ENCODE measurements around the gene C11orf21.
"Not testable (repeated sequence)": the region's sequence is repeated elsewhere in the genome, so short reads cannot be mapped to it uniquely, and the experiment has no call there.

The C11orf21 gene

DNA sequence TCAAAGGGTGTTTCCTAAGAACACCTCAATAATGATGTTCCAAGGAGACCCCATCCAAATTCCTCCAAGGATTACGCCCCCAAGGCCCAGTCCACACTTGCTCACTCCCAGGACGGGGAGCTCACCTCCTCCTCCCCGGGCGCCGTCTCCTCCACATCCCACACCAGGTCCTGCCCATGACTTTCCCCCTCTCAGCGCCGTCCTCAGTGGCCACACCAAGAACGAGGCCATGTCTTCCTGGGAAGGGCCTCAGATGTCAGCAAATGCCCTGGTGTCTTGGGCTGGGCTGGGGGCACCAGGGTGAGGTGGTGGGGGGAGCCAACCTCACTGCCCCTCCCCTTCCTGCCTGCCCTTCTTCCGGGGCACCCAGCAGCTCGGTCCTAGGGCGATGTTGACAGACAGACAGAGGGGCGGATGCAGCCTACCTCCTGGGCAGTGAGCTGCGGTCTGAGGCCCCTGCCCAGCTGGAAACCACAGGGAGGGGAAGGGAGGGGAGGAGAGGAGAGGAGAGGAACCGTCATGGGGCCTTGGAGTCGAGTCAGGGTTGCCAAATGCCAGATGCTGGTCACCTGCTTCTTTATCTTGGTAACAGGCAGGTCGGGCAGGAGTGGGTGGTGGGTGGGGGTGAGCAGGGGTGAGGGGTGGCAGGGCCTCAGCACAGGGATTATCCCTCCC lies at the start of gene C11orf21, which contains the start of gene TSPAN32:
C11orf21 (minus strand) TSS at position 288 of the 675 bp plus-strand sequence; CDS start at position 178, 110 bp downstream.
TSPAN32 (plus strand) TSS at position 383 of the 675 bp plus-strand sequence; CDS start at position 520, 137 bp downstream.
- peak within 1 kb of the TSS; percentile 89 for H3K4me3 Mint-ChIP-seq

DNA sequence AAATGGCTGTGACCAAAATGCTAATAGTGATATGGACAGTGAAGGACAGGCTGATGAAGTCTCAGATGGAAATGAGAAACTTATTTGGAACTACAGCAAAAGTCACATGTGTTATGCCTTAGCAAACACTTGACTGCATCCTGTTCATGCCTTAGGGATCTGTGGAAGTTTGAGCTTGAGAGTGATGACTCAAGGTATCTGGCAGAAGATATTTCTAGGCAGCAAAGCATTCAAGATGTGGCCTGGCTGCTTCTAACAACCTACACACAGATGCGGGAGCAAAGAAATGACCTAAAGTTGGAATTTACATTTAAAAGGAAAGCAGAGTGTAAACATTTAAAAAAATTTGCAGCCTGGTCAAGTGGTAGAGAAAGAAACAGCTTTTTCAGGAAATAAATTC lies 47.3 kb upstream of the C11orf21 start:
- no peaks in the 10 kb centered on the region for H3K4me1 Mint-ChIP-seq
- H3K4me3 Mint-ChIP-seq, result no peak overlapping the region
- H3K36me3 Mint-ChIP-seq, result no peaks in the 10 kb centered on the region
- ATAC-seq (no peak), DNase-seq (ENCODE audit: low spot score in 2 of 2) (no peak)
- no peak overlapping the region for H3K27ac Mint-ChIP-seq
- no peaks in the 10 kb centered on the region for H3K9me3 Mint-ChIP-seq

More for the DNA sequence above, at the start of gene C11orf21, which contains the start of gene TSPAN32:
- no peaks in the 10 kb centered on the region for H3K36me3 Mint-ChIP-seq
- peak; percentile 72 for ATAC-seq
- H3K9me3 Mint-ChIP-seq, result no peaks in the 10 kb centered on the region
- H3K27ac Mint-ChIP-seq, result peak within 1 kb of the TSS; percentile 98
- DNase-seq (ENCODE audit: low spot score in 2 of 2), result peak in 1 of 2 donors; percentile 80
- H3K4me1 Mint-ChIP-seq, result peaks cover 84% of the 10 kb centered on the region

DNA sequence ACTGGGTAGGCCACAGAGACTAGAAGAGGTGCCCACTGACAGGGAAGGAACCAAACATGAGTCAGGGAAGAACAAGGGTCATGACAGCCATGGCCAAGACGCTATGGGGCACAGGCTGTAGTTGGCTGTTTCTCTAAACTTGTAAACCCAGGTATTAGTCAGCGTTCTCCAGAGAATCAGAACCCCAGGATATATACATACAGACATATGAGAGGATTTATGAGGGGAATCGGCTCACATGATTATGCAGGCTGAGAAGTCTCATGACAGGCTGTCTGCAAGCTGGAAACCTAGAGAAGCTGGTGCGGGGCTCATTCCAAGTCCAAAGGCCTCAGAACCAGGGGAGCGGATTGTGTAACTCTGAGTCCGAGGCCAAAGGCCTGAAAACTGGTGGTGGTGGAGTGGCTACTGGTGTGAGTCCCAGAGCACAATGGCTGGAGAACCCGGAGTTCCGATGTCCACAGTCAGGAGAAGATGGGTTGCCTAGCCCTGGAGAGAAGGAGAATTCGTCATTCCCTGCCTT lies 45.7 kb upstream of the C11orf21 start:
- no peak for ATAC-seq
- H3K4me3 Mint-ChIP-seq, result no peak overlapping the region
- no peaks in the 10 kb centered on the region for H3K4me1 Mint-ChIP-seq
- no peak overlapping the region for H3K27ac Mint-ChIP-seq
- no peaks in the 10 kb centered on the region for H3K36me3 Mint-ChIP-seq
- H3K9me3 Mint-ChIP-seq, result no peaks in the 10 kb centered on the region
- DNase-seq (ENCODE audit: low spot score in 2 of 2), result no peak

DNA sequence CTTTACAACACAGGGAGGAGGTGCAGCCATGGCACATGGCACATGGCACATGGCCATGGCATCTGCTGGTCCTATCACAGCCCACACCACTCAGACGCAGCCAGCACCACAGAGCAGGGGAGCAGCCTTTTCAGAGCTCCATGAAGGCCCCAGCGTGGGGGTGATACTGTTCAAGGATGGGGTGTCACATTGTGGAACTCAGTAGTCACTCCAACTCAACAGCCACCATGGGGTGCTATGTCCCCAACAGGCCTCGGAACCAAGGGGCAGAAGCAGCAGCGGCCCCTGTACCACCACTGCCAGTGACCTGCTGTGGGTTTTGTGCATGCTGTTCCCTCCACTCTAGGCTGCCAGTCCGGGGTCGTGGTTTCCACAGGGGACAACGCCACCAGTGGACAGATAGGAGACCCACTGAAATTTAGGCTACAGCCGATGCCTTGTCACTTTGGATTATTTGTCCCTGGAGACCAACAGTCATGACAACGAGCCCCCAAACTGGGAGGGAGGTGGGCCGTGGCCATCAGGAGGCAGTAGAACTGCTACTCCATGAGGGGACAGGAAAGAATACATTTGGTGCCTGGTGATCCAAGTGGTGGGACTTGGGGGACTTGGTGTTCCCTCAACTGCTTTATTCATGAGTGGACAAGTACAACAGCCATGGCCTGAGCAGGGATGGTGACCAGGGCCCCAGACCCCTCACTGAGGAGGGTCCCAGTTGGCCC lies 45.0 kb upstream of the C11orf21 start:
- Mint-ChIP-seq H3K27ac (no peak overlapping the region), H3K4me3 (no peak overlapping the region)
- DNase-seq (ENCODE audit: low spot score in 2 of 2), result no peak

DNA sequence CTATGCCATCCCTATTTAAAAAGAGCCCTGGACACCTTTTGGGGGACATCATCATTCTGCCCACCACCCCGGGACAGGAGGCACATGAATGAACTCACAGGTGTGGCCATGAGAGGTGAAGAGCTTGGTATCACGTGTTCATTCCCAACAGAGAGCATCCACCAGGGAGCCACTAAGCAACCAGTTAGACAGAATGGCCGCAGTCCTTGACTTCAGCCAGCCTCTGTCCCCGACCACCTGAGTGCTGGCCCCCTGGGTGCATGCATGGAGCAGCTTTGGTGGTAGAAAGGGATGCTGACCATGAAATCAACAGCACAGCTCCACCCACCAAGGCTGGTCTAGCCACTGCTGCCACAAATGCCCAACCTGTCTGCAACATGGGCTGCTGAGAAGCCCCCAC lies 44.3 kb upstream of the C11orf21 start:
- Mint-ChIP-seq H3K27ac (no peak overlapping the region), H3K4me3 (no peak overlapping the region), H3K4me1 (no peaks in the 10 kb centered on the region), H3K36me3 (no peaks in the 10 kb centered on the region), H3K9me3 (no peaks in the 10 kb centered on the region)
- ATAC-seq, result no peak
- no peak for DNase-seq (ENCODE audit: low spot score in 2 of 2)

More for the DNA sequence above, 45.0 kb upstream of the C11orf21 start:
- Mint-ChIP-seq H3K9me3 (no peaks in the 10 kb centered on the region), H3K36me3 (no peaks in the 10 kb centered on the region), H3K4me1 (no peaks in the 10 kb centered on the region)
- ATAC-seq, result no peak

DNA sequence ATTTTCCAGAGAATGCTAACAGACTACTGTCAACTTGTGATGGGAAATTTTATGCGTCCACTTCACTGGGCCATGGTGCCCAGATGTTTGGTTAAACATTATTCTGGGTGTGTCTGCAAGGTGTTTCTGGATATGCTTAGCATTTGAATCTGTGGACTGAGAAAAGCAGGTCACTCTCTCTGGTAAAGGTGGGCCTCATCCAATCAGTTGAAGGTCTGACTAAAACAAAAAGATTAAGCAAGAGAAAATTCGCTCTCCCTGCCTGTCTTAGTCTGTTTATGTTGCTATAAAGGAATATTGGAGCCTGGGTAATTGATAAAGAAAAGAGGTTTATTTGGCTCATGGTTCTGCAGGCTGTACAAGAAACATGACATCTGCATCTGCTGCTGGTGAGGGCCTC lies 43.3 kb upstream of the C11orf21 start:
- no peak overlapping the region for H3K4me3 Mint-ChIP-seq
- no peak for ATAC-seq

DNA sequence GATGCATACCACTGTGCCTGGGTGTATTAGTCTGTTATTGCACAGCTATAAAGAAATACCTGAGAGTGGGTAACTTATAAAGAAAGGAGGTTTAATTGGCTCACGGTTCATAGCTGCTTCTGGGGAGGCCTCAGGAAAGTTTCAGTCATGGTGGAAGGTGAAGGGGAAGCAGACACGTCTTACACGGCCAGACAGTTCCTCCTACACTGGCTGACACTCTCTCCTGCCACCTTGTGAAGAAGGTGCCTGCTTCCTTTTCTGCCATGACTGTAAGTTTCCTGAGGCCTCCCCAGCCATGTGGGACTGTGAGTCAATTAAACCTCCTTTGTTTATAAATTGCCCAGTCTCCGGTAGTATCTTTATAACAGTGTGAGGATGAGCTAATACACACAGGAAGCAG lies 41.8 kb upstream of the C11orf21 start:
- Mint-ChIP-seq H3K27ac (no peak overlapping the region), H3K4me3 (no peak overlapping the region), H3K9me3 (no peaks in the 10 kb centered on the region), H3K4me1 (no peaks in the 10 kb centered on the region), H3K36me3 (no peaks in the 10 kb centered on the region)
- DNase-seq (ENCODE audit: low spot score in 2 of 2), result no peak
- ATAC-seq, result no peak

More for the DNA sequence above, 43.3 kb upstream of the C11orf21 start:
- no peaks in the 10 kb centered on the region for H3K4me1 Mint-ChIP-seq
- H3K36me3 Mint-ChIP-seq, result no peaks in the 10 kb centered on the region
- H3K9me3 Mint-ChIP-seq, result no peaks in the 10 kb centered on the region
- DNase-seq (ENCODE audit: low spot score in 2 of 2), result no peak
- no peak overlapping the region for H3K27ac Mint-ChIP-seq

DNA sequence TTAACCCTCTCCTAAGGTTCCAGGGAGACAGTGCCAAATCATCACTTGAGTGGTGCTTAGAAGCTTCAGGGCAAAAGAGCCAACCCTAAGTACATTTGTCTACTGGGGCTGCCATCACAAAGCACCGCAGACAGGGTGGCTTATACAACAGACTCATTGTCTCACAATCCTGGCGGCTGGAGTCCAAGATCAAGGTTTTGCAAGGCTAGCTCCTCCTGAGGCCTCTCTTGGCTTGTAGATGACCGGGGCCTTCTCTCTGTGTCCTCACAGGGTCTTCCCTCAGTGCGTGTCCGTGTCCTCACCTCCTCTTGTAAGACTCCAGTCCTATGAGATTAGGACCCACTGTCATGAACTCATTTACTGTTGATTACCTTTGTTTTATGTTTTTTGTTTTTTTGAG lies 41.3 kb upstream of the C11orf21 start:
- Mint-ChIP-seq H3K9me3 (no peaks in the 10 kb centered on the region), H3K27ac (no peak overlapping the region), H3K4me3 (no peak overlapping the region), H3K4me1 (no peaks in the 10 kb centered on the region), H3K36me3 (no peaks in the 10 kb centered on the region)
- DNase-seq (ENCODE audit: low spot score in 2 of 2) (no peak), ATAC-seq (no peak)

DNA sequence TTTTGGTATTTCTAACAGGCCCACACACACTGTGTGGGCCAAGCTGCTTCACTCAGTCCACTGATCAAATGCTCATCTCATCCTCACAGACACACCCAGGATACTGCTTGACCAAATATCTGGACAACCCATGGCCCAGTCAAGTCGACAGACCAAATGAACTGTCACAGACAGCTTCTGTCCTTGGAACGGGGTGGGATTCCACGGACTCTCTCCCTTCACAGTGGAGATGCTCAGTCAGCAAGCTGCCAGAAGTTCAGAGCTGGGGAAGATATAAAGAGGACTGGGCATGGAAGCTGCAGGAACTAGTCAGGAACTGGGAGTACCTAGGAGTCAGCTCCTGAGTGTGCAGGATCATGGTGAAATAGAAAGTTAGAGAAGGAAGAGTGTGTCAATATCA lies 40.8 kb upstream of the C11orf21 start:
- DNase-seq (ENCODE audit: low spot score in 2 of 2), result no peak
- ATAC-seq, result no peak
- no peaks in the 10 kb centered on the region for H3K4me1 Mint-ChIP-seq
- no peak overlapping the region for H3K27ac Mint-ChIP-seq
- H3K9me3 Mint-ChIP-seq, result no peaks in the 10 kb centered on the region
- H3K4me3 Mint-ChIP-seq, result no peak overlapping the region
- no peaks in the 10 kb centered on the region for H3K36me3 Mint-ChIP-seq

DNA sequence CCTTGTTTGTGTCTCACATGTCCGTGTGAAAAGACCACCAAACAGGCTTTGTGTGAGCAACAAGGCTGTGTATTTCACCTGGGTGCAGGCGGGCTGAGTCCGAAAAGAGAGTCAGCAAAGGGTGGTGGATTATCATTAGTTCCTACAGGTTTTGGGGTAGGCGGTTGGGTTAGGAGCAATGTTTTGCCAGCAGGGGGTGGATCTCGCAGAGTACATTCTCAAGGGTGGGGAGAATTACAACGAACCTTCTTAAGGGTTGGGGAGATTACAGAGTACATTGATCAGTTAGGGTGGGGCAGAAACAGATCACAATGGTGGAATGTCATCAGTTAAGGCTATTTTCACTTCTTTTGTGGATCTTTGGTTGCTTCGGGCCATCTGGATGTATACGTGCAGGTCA lies 37.0 kb upstream of the C11orf21 start:
- H3K4me1 Mint-ChIP-seq; DNase-seq (ENCODE audit: low spot score in 2 of 2); H3K36me3 Mint-ChIP-seq; ATAC-seq; H3K9me3 Mint-ChIP-seq; H3K4me3 Mint-ChIP-seq; H3K27ac Mint-ChIP-seq: not testable (repeated sequence)

DNA sequence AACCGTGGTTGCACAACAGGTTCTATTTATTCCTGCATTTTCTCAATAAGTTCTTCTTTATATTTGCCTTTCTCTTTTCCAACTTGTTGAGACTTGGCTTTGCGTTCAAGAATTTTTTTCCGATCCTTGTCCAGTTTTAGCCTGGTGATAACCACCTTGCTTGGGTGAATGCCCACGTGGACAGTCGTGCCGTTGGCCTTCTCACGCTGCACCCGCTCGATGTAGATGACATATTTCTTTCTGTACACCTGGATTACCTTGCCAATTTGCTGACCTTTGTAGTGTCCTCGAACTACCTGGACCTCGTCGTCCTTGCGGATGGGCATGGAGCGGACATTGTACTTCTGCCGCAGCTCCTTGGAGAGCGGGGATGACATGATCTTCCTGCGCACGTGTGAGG lies 33.6 kb upstream of the C11orf21 start:
- not testable (repeated sequence) for H3K4me1 Mint-ChIP-seq; ATAC-seq; H3K4me3 Mint-ChIP-seq; DNase-seq (ENCODE audit: low spot score in 2 of 2); H3K36me3 Mint-ChIP-seq; H3K9me3 Mint-ChIP-seq; H3K27ac Mint-ChIP-seq

DNA sequence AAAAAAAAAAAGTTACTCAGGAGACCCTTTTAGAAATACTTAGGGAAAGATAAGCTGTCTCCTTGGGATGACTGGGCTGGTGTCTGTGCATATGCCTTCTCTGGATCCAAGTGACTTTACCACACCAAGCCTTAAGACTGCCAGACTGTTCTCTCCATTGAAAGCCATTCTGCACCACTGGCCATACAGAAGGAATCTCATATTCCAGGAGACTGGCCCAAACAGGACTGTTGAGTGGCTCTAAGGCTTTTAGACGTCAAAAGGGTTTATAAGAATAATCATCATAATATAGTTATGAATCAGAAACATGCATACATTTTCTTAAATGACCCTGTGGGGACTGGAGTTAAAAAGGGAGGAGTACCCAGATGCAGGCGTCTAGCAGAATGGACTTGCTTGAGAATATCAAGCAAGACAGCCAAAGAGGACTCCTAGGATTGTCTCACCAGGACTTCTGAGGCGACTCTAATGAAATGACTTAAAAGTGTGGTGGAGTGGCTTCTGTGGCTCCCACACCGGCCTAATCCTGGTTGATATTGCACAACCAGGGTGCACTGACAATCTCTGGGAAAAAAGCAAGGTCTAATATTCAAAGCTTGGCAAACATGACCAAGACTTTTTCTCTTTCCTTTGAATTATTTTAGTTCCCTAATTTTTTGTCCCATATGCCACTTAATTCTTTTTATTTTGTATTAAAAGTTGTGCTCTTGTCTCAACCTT lies 31.9 kb upstream of the C11orf21 start:
- not testable (repeated sequence) for H3K27ac Mint-ChIP-seq; H3K9me3 Mint-ChIP-seq; H3K4me1 Mint-ChIP-seq; H3K4me3 Mint-ChIP-seq; H3K36me3 Mint-ChIP-seq; DNase-seq (ENCODE audit: low spot score in 2 of 2); ATAC-seq

DNA sequence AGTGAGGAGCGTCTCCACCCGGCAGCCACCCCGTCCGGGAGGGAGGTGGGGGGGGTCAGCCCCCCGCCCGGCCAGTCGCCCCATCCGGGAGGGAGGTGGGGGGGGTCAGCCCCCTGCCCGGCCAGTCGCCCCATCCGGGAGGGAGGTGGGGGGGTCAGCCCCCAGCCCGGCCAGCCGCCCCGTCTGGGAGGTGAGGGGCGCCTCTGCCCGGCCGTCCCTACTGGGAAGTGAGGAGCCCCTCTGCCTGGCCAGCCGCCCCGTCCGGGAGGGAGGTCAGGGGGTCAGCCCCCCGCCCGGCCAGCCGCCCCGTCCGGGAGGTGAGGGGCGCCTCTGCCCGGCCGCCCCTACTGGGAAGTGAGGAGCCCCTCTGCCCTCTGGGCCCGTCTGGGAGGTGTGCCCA lies 30.9 kb upstream of the C11orf21 start:
- H3K9me3 Mint-ChIP-seq; H3K4me3 Mint-ChIP-seq; H3K36me3 Mint-ChIP-seq; H3K27ac Mint-ChIP-seq; H3K4me1 Mint-ChIP-seq; DNase-seq (ENCODE audit: low spot score in 2 of 2); ATAC-seq: not testable (repeated sequence)

DNA sequence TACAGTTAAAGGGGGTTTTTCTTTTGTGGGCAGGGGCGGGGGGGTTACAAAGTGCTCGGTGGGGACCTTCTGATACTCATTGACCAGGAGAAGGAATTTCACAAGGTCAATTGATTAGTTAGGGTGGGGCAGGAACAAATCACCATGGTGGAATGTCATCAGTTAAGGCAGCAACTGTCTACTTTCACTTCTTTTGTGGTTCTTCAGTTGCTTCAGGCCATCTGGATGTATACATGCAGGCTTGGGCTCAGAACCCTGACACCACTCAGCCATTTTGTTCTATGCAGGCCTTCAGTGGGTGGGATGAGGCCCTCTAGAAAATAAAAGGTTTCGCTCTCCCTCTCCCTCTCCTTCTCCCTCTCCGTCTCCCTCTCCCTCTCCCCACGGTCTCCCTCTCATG lies 29.7 kb upstream of the C11orf21 start:
- peaks cover under 1% of the 10 kb centered on the region for H3K4me1 Mint-ChIP-seq
- ATAC-seq (no peak), DNase-seq (ENCODE audit: low spot score in 2 of 2) (no peak)
- peaks cover 7% of the 10 kb centered on the region for H3K9me3 Mint-ChIP-seq
- no peak overlapping the region for H3K27ac Mint-ChIP-seq
- no peaks in the 10 kb centered on the region for H3K36me3 Mint-ChIP-seq
- H3K4me3 Mint-ChIP-seq, result no peak overlapping the region

DNA sequence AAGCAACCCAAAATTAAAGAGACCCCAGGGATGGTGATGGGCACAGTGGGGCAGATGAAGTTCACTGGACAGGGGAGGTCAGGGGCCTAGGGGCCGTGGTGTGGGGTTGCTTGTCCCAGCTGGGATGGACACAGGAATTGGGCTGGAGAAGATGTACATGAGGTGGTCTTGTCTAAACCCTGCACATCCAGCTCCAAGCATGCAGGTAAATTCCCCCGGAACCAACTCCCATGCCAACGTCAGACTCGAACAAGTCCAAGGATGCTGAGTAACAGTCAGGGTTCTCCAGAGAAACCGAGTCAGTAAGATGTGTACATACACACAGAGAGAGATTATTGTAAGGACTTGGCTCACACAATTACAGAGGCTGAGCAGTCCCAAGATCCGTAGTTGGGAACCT lies 29.0 kb upstream of the C11orf21 start:
- H3K27ac Mint-ChIP-seq, result no peak overlapping the region
- no peaks in the 10 kb centered on the region for H3K36me3 Mint-ChIP-seq
- no peaks in the 10 kb centered on the region for H3K4me1 Mint-ChIP-seq
- peaks cover 7% of the 10 kb centered on the region for H3K9me3 Mint-ChIP-seq
- DNase-seq (ENCODE audit: low spot score in 2 of 2) (no peak), ATAC-seq (no peak)
- H3K4me3 Mint-ChIP-seq, result no peak overlapping the region

Data from stimulated activated effector memory CD8-positive, alpha-beta T cell treated with anti-CD3 and anti-CD28 coated beads, Interleukin-12 subunit alpha, Interleukin-12 subunit beta, amount 100 ng/mL, for 72 hours (primary cell).